Epithelial cell of esophagus (primary cell): Measurements from ENCODE around the gene C16orf96.

Source experiments
- DNase-seq: peaks from one replicate; pipeline ENCODE4 v3.0.0; 2010; ENCODE audit warnings: low read depth
- H3K4me3 ChIP-seq: 2 replicates; pipeline ENCODE4 v1.5.1; 2011; ENCODE audit warnings: mild to moderate bottlenecking, low read length, control low read depth
- TF ChIP-seq, protein P1 (sequence below): IDR thresholded peaks from 2 replicates; pipeline ENCODE4 v1.5.1; 2011; ENCODE audit warnings: low read depth, mild to moderate bottlenecking, low read length, control low read depth, inconsistent platforms; ENCODE audit not compliant: insufficient read depth; ENCODE audit errors: missing control alignments

The C16orf96 gene

GRCh38 chr16:4625560-4626159, 69.5 kb downstream of the C16orf96 start:
- peak overlapping the region; percentile 84 for H3K4me3 ChIP-seq
- DNase-seq, result no peak
- TF ChIP-seq, protein P1, sequence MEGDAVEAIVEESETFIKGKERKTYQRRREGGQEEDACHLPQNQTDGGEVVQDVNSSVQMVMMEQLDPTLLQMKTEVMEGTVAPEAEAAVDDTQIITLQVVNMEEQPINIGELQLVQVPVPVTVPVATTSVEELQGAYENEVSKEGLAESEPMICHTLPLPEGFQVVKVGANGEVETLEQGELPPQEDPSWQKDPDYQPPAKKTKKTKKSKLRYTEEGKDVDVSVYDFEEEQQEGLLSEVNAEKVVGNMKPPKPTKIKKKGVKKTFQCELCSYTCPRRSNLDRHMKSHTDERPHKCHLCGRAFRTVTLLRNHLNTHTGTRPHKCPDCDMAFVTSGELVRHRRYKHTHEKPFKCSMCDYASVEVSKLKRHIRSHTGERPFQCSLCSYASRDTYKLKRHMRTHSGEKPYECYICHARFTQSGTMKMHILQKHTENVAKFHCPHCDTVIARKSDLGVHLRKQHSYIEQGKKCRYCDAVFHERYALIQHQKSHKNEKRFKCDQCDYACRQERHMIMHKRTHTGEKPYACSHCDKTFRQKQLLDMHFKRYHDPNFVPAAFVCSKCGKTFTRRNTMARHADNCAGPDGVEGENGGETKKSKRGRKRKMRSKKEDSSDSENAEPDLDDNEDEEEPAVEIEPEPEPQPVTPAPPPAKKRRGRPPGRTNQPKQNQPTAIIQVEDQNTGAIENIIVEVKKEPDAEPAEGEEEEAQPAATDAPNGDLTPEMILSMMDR, result no peak

GRCh38 chr16:4626396-4626795, 70.3 kb downstream of the C16orf96 start:
- H3K4me3 ChIP-seq, result peak overlapping the region; percentile 84
- TF ChIP-seq, protein P1, result no peak

DNA sequence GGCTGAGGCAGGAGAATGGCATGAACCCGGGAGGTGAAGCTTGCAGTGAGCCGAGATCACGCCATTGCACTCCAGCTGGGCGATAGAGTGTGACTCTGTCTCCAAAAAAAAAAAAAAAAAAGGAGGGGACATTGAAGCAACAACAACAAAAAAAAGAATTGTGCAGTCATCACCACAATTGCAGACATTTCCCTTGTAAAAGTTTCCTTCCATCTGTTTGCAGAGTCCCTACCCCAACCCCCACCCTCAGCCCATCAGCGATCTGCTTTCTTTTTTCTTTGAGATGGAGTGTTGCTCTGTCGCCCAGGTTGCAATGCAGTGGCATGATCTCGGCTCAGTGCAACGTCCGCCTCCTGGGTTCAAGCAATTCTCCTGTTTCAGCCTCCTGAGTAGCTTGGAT, 72.1 kb downstream of the C16orf96 start:
- DNase-seq, result no peak
- no peak overlapping the region for H3K4me3 ChIP-seq
- TF ChIP-seq, protein P1, result no peak

More at GRCh38 chr16:4626396-4626795, 70.3 kb downstream of the C16orf96 start:
- DNase-seq, result no peak

GRCh38 chr16:4631444-4631843, 75.3 kb downstream of the C16orf96 start:
- TF ChIP-seq, protein P1, result no peak
- H3K4me3 ChIP-seq, result no peak overlapping the region
- no peak for DNase-seq

GRCh38 chr16:4633910-4634635, 77.9 kb downstream of the C16orf96 start:
- H3K4me3 ChIP-seq, result no peak overlapping the region
- no peak for DNase-seq
- TF ChIP-seq, protein P1, result no peak

GRCh38 chr16:4634768-4635167, 78.6 kb downstream of the C16orf96 start:
- no peak for DNase-seq
- H3K4me3 ChIP-seq, result no peak overlapping the region
- TF ChIP-seq, protein P1, result no peak

DNA sequence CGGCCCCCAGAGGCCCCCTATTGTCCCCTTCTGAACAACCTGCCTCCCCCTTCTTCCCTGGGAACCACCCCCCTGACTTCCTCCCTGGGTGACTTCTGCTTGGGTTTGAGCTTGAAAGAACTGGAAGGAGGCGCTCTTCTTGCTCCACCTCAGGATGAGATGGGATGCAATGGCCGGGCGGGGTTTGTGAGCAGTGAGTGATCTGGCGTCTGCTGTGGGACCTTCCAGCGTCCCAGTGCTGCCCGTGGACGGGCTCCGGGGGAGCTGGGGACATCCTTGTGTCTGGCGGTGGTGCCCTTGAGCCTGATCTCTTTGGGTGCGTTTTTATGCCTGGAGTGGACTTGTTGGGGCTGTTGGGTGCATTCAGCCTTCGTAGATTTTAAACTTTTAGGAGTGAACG, 80.1 kb downstream of the C16orf96 start:
- DNase-seq, result no peak
- H3K4me3 ChIP-seq, result no peak overlapping the region
- TF ChIP-seq, protein P1, result no peak
